HuH-7.5 (cell line): ENCODE results near the gene GADD45B.
A peak's percentile ranks its signal among the peaks of the same experiment; 100 is the strongest.

Experiments
- DNase-seq: peaks from one replicate; pipeline ENCODE4 v3.0.0; 2011; ENCODE audit warnings: low spot score

Gene GADD45B

GRCh38 chr19:2475702-2476450 is at the start of gene GADD45B:
TSS of gene GADD45B (plus strand) at chr19:2476127. CDS start at chr19:2476359, 232 bp downstream.
- peak; percentile 100 for DNase-seq

GRCh38 chr19:2426611-2427428 is 49.1 kb upstream of the GADD45B start:
- peak; percentile 97 for DNase-seq

- DNase-seq, result peak; percentile 99
Measured at GRCh38 chr19:2427429-2428320, 48.3 kb upstream of the GADD45B start, which contains the start of gene TIMM13. TSS of gene TIMM13 (minus strand) at chr19:2427586. CDS start at chr19:2427533, 53 bp downstream.

GRCh38 chr19:2428321-2428690 is 47.6 kb upstream of the GADD45B start:
- DNase-seq, result no peak

GRCh38 chr19:2428756-2429711 is 46.9 kb upstream of the GADD45B start:
- DNase-seq, result no peak

GRCh38 chr19:2429917-2430535 is 45.9 kb upstream of the GADD45B start:
- no peak for DNase-seq

GRCh38 chr19:2431318-2432055 is 44.4 kb upstream of the GADD45B start:
- no peak for DNase-seq

GRCh38 chr19:2432131-2432848 is 43.6 kb upstream of the GADD45B start:
- no peak for DNase-seq

- DNase-seq, result no peak
Measured at GRCh38 chr19:2433854-2434253, 42.1 kb upstream of the GADD45B start.

- no peak for DNase-seq
Measured at GRCh38 chr19:2434267-2434666, 41.7 kb upstream of the GADD45B start.

- no peak for DNase-seq
Measured at GRCh38 chr19:2434721-2435265, 41.1 kb upstream of the GADD45B start.

- no peak for DNase-seq
Measured at GRCh38 chr19:2436384-2436783, 39.5 kb upstream of the GADD45B start.

- no peak for DNase-seq
Measured at GRCh38 chr19:2436926-2437325, 39.0 kb upstream of the GADD45B start.

GRCh38 chr19:2438178-2438577 is 37.7 kb upstream of the GADD45B start:
- no peak for DNase-seq

- no peak for DNase-seq
Measured at GRCh38 chr19:2440515-2440914, 35.4 kb upstream of the GADD45B start.

GRCh38 chr19:2441096-2441752 is 34.7 kb upstream of the GADD45B start:
- DNase-seq, result no peak

- DNase-seq, result no peak
Measured at GRCh38 chr19:2443116-2443784, 32.7 kb upstream of the GADD45B start.

GRCh38 chr19:2443785-2444182 is 32.1 kb upstream of the GADD45B start:
- DNase-seq, result no peak
